ENCODE data around the gene LCE1C.

Gene LCE1C

DNA sequence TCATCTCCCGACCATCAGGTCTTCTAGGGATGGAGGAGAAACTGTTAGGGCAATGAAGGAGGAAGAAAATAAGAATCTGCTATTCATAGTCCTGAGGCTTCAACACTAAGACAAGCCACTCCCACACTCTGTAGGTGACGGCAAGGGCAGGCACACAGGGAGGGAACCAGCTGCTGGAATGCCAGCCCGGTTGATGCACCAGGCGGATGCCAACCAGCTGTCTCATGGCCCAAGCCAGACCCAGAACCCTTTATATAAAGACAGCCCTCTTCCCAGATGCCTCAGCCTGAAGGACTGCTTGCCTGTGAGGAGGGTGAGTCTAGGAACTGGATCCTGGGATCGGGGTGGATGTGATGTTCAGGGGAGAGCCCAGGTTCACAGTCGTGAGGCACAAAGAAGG, 48.7 kb downstream of the LCE1C start, which contains the start of gene KPRP:
KPRP (plus strand) TSS at position 279 of the 400 bp plus-strand sequence. CDS start 1,564 bp downstream, outside the sequence.
- TF ChIP-seq, protein P1, sequence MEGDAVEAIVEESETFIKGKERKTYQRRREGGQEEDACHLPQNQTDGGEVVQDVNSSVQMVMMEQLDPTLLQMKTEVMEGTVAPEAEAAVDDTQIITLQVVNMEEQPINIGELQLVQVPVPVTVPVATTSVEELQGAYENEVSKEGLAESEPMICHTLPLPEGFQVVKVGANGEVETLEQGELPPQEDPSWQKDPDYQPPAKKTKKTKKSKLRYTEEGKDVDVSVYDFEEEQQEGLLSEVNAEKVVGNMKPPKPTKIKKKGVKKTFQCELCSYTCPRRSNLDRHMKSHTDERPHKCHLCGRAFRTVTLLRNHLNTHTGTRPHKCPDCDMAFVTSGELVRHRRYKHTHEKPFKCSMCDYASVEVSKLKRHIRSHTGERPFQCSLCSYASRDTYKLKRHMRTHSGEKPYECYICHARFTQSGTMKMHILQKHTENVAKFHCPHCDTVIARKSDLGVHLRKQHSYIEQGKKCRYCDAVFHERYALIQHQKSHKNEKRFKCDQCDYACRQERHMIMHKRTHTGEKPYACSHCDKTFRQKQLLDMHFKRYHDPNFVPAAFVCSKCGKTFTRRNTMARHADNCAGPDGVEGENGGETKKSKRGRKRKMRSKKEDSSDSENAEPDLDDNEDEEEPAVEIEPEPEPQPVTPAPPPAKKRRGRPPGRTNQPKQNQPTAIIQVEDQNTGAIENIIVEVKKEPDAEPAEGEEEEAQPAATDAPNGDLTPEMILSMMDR (IDR thresholded peaks at IDR 0.05; ENCODE audit: poor library complexity, severe bottlenecking) = no peak
- H3K4me3 ChIP-seq (ENCODE audit: severe bottlenecking) = no peak within 1 kb of the TSS
- ATAC-seq (ENCODE audit: low read depth) (no peak), DNase-seq (ENCODE audit: low spot score) (no peak)
- H3K9me3 ChIP-seq (ENCODE audit: severe bottlenecking) = no peaks in the 10 kb centered on the region
- peaks cover 26% of the 10 kb centered on the region for H3K4me1 ChIP-seq (ENCODE audit: insufficient read depth, poor library complexity, severe bottlenecking)
- H3K36me3 ChIP-seq (ENCODE audit: low read depth) = no peaks in the 10 kb centered on the region
- no peaks in the 10 kb centered on the region for H3K27me3 ChIP-seq (ENCODE audit: insufficient read depth, poor library complexity, severe bottlenecking)
- H3K27ac ChIP-seq (ENCODE audit: poor library complexity, severe bottlenecking) = no peak within 1 kb of the TSS

DNA sequence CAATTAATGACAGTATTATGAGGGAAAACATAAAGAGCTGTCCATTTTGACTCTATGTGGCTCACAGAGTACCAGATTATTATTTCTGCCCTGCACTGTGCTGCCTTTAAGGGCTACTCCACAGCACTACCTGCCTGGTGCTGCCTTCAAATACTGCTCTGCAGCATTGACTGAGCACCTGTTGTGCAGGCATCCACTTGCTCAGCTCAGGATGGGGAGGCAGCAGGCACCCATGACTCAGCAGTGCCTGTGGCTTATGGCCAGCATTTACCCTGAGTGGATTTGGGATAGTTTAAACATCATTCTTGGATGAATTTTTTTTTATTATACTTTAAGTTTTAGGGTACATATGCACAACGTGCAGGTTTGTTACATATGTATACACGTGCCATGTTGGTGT, 49.6 kb downstream of the LCE1C start:
- H3K4me1 ChIP-seq (ENCODE audit: insufficient read depth, poor library complexity, severe bottlenecking) = peaks cover 29% of the 10 kb centered on the region
- H3K36me3 ChIP-seq (ENCODE audit: low read depth) = no peaks in the 10 kb centered on the region
- TF ChIP-seq, protein P1 (IDR thresholded peaks at IDR 0.05; ENCODE audit: poor library complexity, severe bottlenecking) = no peak
- H3K9me3 ChIP-seq (ENCODE audit: severe bottlenecking) = no peaks in the 10 kb centered on the region
- H3K27me3 ChIP-seq (ENCODE audit: insufficient read depth, poor library complexity, severe bottlenecking) = no peaks in the 10 kb centered on the region
- no peak for DNase-seq (ENCODE audit: low spot score)
- no peak overlapping the region for H3K4me3 ChIP-seq (ENCODE audit: severe bottlenecking)
- ATAC-seq (ENCODE audit: low read depth) = peak; percentile 74
- no peak overlapping the region for H3K27ac ChIP-seq (ENCODE audit: poor library complexity, severe bottlenecking)
